ENCODE measurements around the gene PALLD.

DNA sequence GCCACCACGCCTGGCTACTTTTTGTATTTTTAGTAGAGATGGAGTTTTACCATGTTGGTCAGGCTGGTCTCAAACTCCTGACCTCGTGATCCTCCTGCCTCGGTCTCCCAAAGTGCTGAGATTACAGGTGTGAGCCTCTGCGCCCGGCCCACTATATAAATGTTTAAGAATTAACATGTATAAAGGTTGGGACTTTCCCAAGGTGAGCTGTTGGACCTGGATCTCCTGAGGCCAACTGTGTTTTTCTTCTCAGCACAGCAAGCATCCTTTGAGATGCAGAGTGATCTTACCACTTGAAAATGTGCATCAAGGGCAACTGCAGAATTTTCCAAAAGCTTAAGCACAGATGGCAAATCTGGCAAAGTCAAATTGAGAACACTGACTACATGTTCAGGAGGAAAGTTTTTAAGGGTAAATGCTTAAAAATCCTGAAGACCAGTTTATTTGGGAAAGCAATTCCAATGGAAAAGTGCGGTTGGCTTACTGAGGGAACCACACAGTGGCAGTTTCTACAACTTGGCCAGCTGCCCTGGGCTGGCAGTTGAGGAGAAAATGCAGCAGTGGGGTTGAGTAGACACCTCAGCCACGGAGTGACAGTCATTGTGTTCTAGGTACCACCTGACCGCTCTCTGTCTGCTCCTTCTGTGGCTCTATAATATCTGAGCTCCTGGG, 344.3 kb downstream of the PALLD start:
- TF ChIP-seq, protein P1, sequence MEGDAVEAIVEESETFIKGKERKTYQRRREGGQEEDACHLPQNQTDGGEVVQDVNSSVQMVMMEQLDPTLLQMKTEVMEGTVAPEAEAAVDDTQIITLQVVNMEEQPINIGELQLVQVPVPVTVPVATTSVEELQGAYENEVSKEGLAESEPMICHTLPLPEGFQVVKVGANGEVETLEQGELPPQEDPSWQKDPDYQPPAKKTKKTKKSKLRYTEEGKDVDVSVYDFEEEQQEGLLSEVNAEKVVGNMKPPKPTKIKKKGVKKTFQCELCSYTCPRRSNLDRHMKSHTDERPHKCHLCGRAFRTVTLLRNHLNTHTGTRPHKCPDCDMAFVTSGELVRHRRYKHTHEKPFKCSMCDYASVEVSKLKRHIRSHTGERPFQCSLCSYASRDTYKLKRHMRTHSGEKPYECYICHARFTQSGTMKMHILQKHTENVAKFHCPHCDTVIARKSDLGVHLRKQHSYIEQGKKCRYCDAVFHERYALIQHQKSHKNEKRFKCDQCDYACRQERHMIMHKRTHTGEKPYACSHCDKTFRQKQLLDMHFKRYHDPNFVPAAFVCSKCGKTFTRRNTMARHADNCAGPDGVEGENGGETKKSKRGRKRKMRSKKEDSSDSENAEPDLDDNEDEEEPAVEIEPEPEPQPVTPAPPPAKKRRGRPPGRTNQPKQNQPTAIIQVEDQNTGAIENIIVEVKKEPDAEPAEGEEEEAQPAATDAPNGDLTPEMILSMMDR (optimal IDR thresholded peaks at IDR 0.05 in 1 of 3, IDR thresholded peaks at IDR 0.05 in 1 of 3, conservative IDR thresholded peaks at IDR 0.05 in 1 of 3; ENCODE audit: extremely low read depth in 1 of 3, insufficient read depth in 2 of 3, low read length in 3 of 3): no peak
- TF ChIP-seq EZH2 (IDR thresholded peaks at IDR 0.05; ENCODE audit: low read length): no peak

All from keratinocyte (primary cell).